Liver (tissue), 3 donors: ENCODE data around the gene HACD2.

ENCODE experiments used
- RAD21 ChIP-seq, 2 donors: IDR thresholded peaks; 2 replicates each; pipeline ENCODE4 v1.6.1; 2016; ENCODE audit warnings: antibody characterized with exemption in 2 of 2, mild to moderate bottlenecking in 2 of 2
- RXRA ChIP-seq, 2 donors: IDR thresholded peaks; 2 replicates each; pipeline ENCODE4 v1.6.1; 2017 to 2018; ENCODE audit warnings: antibody characterized with exemption in 2 of 2, mild to moderate bottlenecking in 1 of 2
- SP1 ChIP-seq: IDR thresholded peaks from 2 replicates; pipeline ENCODE4 v1.6.1; 2018; ENCODE audit warnings: antibody characterized with exemption, mild to moderate bottlenecking
- TAF1 ChIP-seq: conservative IDR thresholded peaks from 2 replicates; pipeline ENCODE4 v1.6.1; 2016; ENCODE audit warnings: antibody characterized with exemption, mild to moderate bottlenecking
- TF ChIP-seq, protein P1 (sequence below): IDR thresholded peaks from 2 replicates; pipeline ENCODE4 v1.6.1; 2016; ENCODE audit warnings: antibody characterized with exemption, mild to moderate bottlenecking
- TF ChIP-seq, protein P2 (sequence below): fragments of 150-350 bp; IDR thresholded peaks from 2 replicates; pipeline ENCODE4 v1.5.1; 2017; ENCODE audit warnings: improper control_type of control experiment, low read depth, low read length; ENCODE audit not compliant: missing input control
- TF ChIP-seq, protein P3 (sequence below): IDR thresholded peaks from 2 replicates; pipeline ENCODE4 v1.6.1; 2016; ENCODE audit warnings: antibody characterized with exemption
- donor health status: healthy.
- donor health status: healthy.

DNA sequence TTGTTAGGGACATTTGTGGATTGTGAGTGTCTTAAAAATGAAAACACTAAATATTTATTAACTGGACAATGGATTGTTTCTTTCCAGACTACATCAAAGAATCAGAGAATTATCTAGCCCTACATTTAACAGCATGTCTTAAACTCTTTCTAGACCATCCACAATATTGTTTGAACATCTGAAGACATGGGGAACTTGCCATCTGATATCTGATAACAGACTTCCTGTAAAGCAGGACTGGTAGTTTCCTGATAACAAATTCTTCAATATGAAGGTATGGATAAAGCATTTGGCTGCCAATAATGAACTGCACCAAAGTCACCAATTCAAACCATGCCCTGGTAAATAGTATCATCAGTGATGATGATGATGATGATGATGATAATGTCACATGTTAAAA lies 26.2 kb upstream of the HACD2 start:
- TF ChIP-seq, protein P1, sequence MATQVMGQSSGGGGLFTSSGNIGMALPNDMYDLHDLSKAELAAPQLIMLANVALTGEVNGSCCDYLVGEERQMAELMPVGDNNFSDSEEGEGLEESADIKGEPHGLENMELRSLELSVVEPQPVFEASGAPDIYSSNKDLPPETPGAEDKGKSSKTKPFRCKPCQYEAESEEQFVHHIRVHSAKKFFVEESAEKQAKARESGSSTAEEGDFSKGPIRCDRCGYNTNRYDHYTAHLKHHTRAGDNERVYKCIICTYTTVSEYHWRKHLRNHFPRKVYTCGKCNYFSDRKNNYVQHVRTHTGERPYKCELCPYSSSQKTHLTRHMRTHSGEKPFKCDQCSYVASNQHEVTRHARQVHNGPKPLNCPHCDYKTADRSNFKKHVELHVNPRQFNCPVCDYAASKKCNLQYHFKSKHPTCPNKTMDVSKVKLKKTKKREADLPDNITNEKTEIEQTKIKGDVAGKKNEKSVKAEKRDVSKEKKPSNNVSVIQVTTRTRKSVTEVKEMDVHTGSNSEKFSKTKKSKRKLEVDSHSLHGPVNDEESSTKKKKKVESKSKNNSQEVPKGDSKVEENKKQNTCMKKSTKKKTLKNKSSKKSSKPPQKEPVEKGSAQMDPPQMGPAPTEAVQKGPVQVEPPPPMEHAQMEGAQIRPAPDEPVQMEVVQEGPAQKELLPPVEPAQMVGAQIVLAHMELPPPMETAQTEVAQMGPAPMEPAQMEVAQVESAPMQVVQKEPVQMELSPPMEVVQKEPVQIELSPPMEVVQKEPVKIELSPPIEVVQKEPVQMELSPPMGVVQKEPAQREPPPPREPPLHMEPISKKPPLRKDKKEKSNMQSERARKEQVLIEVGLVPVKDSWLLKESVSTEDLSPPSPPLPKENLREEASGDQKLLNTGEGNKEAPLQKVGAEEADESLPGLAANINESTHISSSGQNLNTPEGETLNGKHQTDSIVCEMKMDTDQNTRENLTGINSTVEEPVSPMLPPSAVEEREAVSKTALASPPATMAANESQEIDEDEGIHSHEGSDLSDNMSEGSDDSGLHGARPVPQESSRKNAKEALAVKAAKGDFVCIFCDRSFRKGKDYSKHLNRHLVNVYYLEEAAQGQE = no peak
- TF ChIP-seq RAD21 (IDR thresholded peaks at IDR 0.05) (no peak), SP1 (no peak), TAF1 (no peak), RXRA (IDR thresholded peaks at IDR 0.05) (no peak)
- TF ChIP-seq, protein P2, sequence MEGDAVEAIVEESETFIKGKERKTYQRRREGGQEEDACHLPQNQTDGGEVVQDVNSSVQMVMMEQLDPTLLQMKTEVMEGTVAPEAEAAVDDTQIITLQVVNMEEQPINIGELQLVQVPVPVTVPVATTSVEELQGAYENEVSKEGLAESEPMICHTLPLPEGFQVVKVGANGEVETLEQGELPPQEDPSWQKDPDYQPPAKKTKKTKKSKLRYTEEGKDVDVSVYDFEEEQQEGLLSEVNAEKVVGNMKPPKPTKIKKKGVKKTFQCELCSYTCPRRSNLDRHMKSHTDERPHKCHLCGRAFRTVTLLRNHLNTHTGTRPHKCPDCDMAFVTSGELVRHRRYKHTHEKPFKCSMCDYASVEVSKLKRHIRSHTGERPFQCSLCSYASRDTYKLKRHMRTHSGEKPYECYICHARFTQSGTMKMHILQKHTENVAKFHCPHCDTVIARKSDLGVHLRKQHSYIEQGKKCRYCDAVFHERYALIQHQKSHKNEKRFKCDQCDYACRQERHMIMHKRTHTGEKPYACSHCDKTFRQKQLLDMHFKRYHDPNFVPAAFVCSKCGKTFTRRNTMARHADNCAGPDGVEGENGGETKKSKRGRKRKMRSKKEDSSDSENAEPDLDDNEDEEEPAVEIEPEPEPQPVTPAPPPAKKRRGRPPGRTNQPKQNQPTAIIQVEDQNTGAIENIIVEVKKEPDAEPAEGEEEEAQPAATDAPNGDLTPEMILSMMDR = no peak
- TF ChIP-seq, protein P3, sequence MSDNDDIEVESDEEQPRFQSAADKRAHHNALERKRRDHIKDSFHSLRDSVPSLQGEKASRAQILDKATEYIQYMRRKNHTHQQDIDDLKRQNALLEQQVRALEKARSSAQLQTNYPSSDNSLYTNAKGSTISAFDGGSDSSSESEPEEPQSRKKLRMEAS = no peak
